Sigmoid colon (tissue), 4 donors: Measurements from ENCODE around the gene RRM2.

ENCODE experiments used
- CTCF ChIP-seq, 4 experiments: fragments of 450-650 bp in 3 of 4; fragments of 200-600 bp in 1 of 4; IDR thresholded peaks; one replicate each; pipeline ENCODE4 v1.5.1; 2016 to 2019; ENCODE audit warnings: antibody characterized with exemption in 4 of 4, mild to moderate bottlenecking in 3 of 4, moderate library complexity in 2 of 4
- EP300 ChIP-seq, 4 donors: sonication (generic); formaldehyde crosslinking; IDR thresholded peaks; one replicate each; pipeline ENCODE4 v1.6.1; 2017; ENCODE audit warnings: antibody characterized with exemption in 4 of 4
- POLR2A ChIP-seq, 2 donors: fragments of 450-650 bp; IDR thresholded peaks; one replicate each; pipeline ENCODE4 v1.6.1; 2016; ENCODE audit warnings: antibody characterized with exemption in 2 of 2, mild to moderate bottlenecking in 2 of 2, moderate library complexity in 2 of 2
- POLR2AphosphoS5 ChIP-seq, 4 donors: sonication (generic); formaldehyde crosslinking; IDR thresholded peaks; one replicate each; pipeline ENCODE4 v1.6.1; 2017; ENCODE audit warnings: antibody characterized with exemption in 4 of 4

DNA sequence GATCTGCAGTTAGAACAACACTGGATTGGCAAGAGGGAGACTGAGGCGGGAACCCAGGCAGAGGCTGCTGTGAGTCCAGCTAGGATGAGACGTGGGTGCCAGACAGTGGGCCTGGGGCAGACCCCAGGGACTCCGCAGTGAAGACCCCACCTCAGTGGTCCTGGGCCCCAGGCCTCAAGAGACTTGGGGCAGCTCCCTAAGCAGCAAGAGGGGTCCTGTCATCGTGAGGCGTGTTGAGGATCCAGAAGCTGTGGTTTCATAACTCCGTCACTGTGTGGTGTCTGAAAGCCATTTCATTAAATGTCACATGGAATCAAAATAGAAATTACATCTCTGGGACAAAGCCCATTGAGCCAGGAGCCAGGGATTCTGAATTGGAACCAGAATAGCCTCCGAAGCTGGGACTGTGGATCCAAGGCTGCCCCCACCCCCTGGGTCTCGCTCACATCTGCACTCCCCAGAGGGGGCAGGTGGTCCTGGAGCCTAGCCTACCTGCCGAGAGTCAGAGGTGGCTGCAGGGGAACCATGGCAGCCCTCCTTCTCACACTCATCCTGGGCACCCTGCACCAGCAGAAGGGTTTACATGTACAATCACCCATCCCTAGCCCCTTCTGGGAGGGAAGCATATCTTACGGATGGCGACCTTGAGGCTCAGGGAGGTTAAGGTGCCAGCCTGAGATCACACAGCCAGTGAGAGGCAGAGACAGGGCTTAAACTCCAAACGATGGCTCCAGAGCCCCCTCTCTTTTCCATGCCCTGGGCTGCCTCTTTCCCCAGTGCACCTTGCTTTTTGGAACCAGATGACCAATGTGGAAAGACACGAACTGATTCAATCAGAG, 23.2 kb downstream of the RRM2 start:
- TF ChIP-seq CTCF (IDR thresholded peaks at IDR 0.05) = no peak
- no peak for TF ChIP-seq POLR2A (IDR thresholded peaks at IDR 0.05)
- no peak for TF ChIP-seq EP300 (IDR thresholded peaks at IDR 0.05)
- TF ChIP-seq POLR2AphosphoS5 (IDR thresholded peaks at IDR 0.05) = no peak
